AG20443 (cell line): ENCODE results near the gene IMMP2L.

Experiments
- DNase-seq: peaks from one replicate; pipeline ENCODE4 v3.0.0; 2012; ENCODE audit warnings: low spot score, mixed read lengths

The IMMP2L gene

GRCh38 chr7:110921595-110922151, 640.6 kb downstream of the IMMP2L start:
- DNase-seq = no peak

GRCh38 chr7:110918949-110919548, 643.2 kb downstream of the IMMP2L start:
- no peak for DNase-seq

- no peak for DNase-seq
Measured at GRCh38 chr7:110914263-110914662, 648.0 kb downstream of the IMMP2L start.

- no peak for DNase-seq
Measured at GRCh38 chr7:110911632-110912031, 650.7 kb downstream of the IMMP2L start.

- DNase-seq = no peak
Measured at GRCh38 chr7:110909117-110909516, 653.2 kb downstream of the IMMP2L start.

- DNase-seq = no peak
Measured at GRCh38 chr7:110905773-110906566, 656.3 kb downstream of the IMMP2L start.

- no peak for DNase-seq
Measured at GRCh38 chr7:110898516-110898915, 663.8 kb downstream of the IMMP2L start.

GRCh38 chr7:110897538-110897937, 664.8 kb downstream of the IMMP2L start:
- DNase-seq = no peak

- no peak for DNase-seq
Measured at GRCh38 chr7:110894111-110894510, 668.2 kb downstream of the IMMP2L start.

- DNase-seq = no peak
Measured at GRCh38 chr7:110891197-110891596, 671.1 kb downstream of the IMMP2L start.

GRCh38 chr7:110890101-110890500, 672.2 kb downstream of the IMMP2L start:
- no peak for DNase-seq

GRCh38 chr7:110889335-110889734, 673.0 kb downstream of the IMMP2L start:
- DNase-seq = no peak

- DNase-seq = no peak
Measured at GRCh38 chr7:110888641-110889040, 673.7 kb downstream of the IMMP2L start.

GRCh38 chr7:110885474-110885873, 676.8 kb downstream of the IMMP2L start:
- no peak for DNase-seq

GRCh38 chr7:110881721-110882120, 680.6 kb downstream of the IMMP2L start:
- DNase-seq = no peak

- no peak for DNase-seq
Measured at GRCh38 chr7:110880971-110881370, 681.3 kb downstream of the IMMP2L start.

- no peak for DNase-seq
Measured at GRCh38 chr7:110877016-110877415, 685.3 kb downstream of the IMMP2L start.

- no peak for DNase-seq
Measured at GRCh38 chr7:110875346-110875745, 686.9 kb downstream of the IMMP2L start.

GRCh38 chr7:110871856-110872255, 690.4 kb downstream of the IMMP2L start:
- DNase-seq = no peak

GRCh38 chr7:110870926-110871325, 691.4 kb downstream of the IMMP2L start:
- no peak for DNase-seq

GRCh38 chr7:110868458-110868857, 693.8 kb downstream of the IMMP2L start:
- DNase-seq = no peak

- DNase-seq = no peak
Measured at GRCh38 chr7:110867771-110868170, 694.5 kb downstream of the IMMP2L start.

- no peak for DNase-seq
Measured at GRCh38 chr7:110863258-110863657, 699.0 kb downstream of the IMMP2L start.
